ENCODE results near the gene RTN4.

Gene RTN4

DNA sequence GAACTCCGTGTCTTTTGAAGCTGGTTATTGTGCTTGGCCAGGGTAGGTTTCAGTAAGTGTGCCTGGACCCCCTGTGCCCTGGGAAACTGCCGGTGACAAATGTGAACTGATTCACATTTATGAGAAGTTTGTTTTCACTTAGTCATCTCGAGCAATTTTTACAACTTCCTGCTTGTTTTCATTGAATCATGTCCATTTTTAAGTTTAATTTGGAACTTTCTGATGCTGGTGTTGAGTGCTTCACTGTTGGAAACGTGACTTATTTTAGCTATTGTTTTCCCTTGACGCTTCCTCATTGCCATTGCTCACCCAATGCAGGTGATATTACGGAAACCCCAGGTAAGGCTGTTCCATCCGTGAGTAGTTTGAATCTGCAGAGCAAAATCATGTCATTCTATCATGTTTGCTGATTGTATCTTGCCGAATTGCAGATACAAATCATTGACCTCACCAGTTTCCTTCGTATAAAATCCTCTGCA, 97.2 kb downstream of the RTN4 start:
- Histone ChIP-seq H3K4me3 (ENCODE audit: low read length) (no peak overlapping the region), H3K4me1 (ENCODE audit: insufficient read depth, low read length) (peaks cover 4% of the 10 kb centered on the region; the same call in 1 of the 2 replicates)

GRCh38 chr2:54952425-54952824, 97.8 kb downstream of the RTN4 start:
- Histone ChIP-seq H3K36me3 (ENCODE audit: insufficient read depth, low read depth, low read length) (no peaks in the 10 kb centered on the region), H3K9ac (ENCODE audit: low read depth, low read length) (no peak overlapping the region), H3K4me3 (ENCODE audit: low read length) (no peak overlapping the region), H3K9me3 (ENCODE audit: insufficient read depth, low read depth, low read length) (no peaks in the 10 kb centered on the region), H3K27me3 (ENCODE audit: insufficient read depth, low read length) (no peaks in the 10 kb centered on the region), H3K4me1 (ENCODE audit: insufficient read depth, low read length) (peaks cover 4% of the 10 kb centered on the region; the same call in 1 of the 2 replicates), H3K27ac (ENCODE audit: low read length) (no peak overlapping the region)

More for the DNA sequence above, 97.2 kb downstream of the RTN4 start:
- Histone ChIP-seq H3K9me3 (ENCODE audit: insufficient read depth, low read depth, low read length) (no peaks in the 10 kb centered on the region), H3K9ac (ENCODE audit: low read depth, low read length) (no peak overlapping the region), H3K27me3 (ENCODE audit: insufficient read depth, low read length) (no peaks in the 10 kb centered on the region), H3K27ac (ENCODE audit: low read length) (no peak overlapping the region), H3K36me3 (ENCODE audit: insufficient read depth, low read depth, low read length) (no peaks in the 10 kb centered on the region)

GRCh38 chr2:54950811-54951210, 99.4 kb downstream of the RTN4 start:
- H3K27me3 ChIP-seq (ENCODE audit: insufficient read depth, low read length) = no peaks in the 10 kb centered on the region
- H3K4me1 ChIP-seq (ENCODE audit: insufficient read depth, low read length) = no peaks in the 10 kb centered on the region
- no peaks in the 10 kb centered on the region for H3K9me3 ChIP-seq (ENCODE audit: insufficient read depth, low read depth, low read length)
- no peak overlapping the region for H3K9ac ChIP-seq (ENCODE audit: low read depth, low read length)
- no peak overlapping the region for H3K4me3 ChIP-seq (ENCODE audit: low read length)
- H3K36me3 ChIP-seq (ENCODE audit: insufficient read depth, low read depth, low read length) = no peaks in the 10 kb centered on the region
- H3K27ac ChIP-seq (ENCODE audit: low read length) = no peak overlapping the region

DNA sequence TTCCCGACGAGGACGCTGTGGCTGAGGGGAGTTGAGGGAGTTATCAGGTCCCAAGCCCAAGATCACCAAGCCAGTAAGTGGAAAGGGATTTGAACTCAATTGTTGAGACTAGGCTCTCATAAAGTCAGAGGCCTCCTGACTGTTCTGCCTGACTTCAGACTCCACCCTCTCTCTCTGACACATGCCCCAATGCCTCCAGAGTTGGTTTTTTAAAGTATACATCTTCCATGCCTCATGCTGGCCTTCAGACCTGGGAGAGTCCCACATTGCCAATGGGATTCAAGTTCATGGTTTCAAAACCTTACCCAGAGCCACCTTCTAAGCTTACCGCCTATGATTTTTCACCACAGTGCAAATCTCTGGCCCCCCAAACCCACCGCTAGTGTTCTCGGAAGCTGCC, 100.8 kb downstream of the RTN4 start:
- no peak overlapping the region for H3K4me3 ChIP-seq (ENCODE audit: low read length)
- H3K36me3 ChIP-seq (ENCODE audit: insufficient read depth, low read depth, low read length) = no peaks in the 10 kb centered on the region
- H3K27me3 ChIP-seq (ENCODE audit: insufficient read depth, low read length) = no peaks in the 10 kb centered on the region
- no peaks in the 10 kb centered on the region for H3K9me3 ChIP-seq (ENCODE audit: insufficient read depth, low read depth, low read length)
- no peak overlapping the region for H3K27ac ChIP-seq (ENCODE audit: low read length)
- no peaks in the 10 kb centered on the region for H3K4me1 ChIP-seq (ENCODE audit: insufficient read depth, low read length)
- H3K9ac ChIP-seq (ENCODE audit: low read depth, low read length) = no peak overlapping the region

- no peak overlapping the region for H3K27ac ChIP-seq (ENCODE audit: low read length)
- no peak overlapping the region for H3K4me3 ChIP-seq (ENCODE audit: low read length)
- no peaks in the 10 kb centered on the region for H3K4me1 ChIP-seq (ENCODE audit: insufficient read depth, low read length)
- H3K9me3 ChIP-seq (ENCODE audit: insufficient read depth, low read depth, low read length) = no peaks in the 10 kb centered on the region
- no peaks in the 10 kb centered on the region for H3K36me3 ChIP-seq (ENCODE audit: insufficient read depth, low read depth, low read length)
- no peaks in the 10 kb centered on the region for H3K27me3 ChIP-seq (ENCODE audit: insufficient read depth, low read length)
- H3K9ac ChIP-seq (ENCODE audit: low read depth, low read length) = no peak overlapping the region
Measured at GRCh38 chr2:54948120-54948519, 102.1 kb downstream of the RTN4 start.

GRCh38 chr2:54947646-54948045, 102.6 kb downstream of the RTN4 start:
- Histone ChIP-seq H3K4me1 (ENCODE audit: insufficient read depth, low read length) (no peaks in the 10 kb centered on the region), H3K27ac (ENCODE audit: low read length) (no peak overlapping the region), H3K4me3 (ENCODE audit: low read length) (no peak overlapping the region), H3K27me3 (ENCODE audit: insufficient read depth, low read length) (no peaks in the 10 kb centered on the region), H3K36me3 (ENCODE audit: insufficient read depth, low read depth, low read length) (no peaks in the 10 kb centered on the region), H3K9ac (ENCODE audit: low read depth, low read length) (no peak overlapping the region), H3K9me3 (ENCODE audit: insufficient read depth, low read depth, low read length) (no peaks in the 10 kb centered on the region)

DNA sequence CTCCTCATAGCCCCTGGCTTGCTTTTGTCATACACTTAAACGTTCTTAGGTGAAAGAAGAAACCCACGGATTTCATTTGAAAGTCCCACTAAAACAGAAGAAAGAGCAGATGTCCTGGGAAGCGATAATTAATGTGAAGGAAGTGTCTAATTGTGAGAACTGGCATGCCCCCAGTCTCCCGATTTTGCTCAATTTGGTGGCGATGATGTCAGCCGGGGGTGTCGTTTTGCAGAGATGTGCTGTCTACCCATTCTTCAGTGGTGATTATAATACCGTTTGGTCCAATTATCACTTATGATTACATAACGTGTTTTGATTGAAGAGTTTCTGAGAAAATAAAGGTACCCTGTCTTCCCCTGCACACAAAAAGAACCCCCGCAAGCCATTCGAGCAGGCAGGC, 103.1 kb downstream of the RTN4 start:
- Histone ChIP-seq H3K36me3 (ENCODE audit: insufficient read depth, low read depth, low read length) (no peaks in the 10 kb centered on the region), H3K9ac (ENCODE audit: low read depth, low read length) (no peak overlapping the region), H3K4me1 (ENCODE audit: insufficient read depth, low read length) (no peaks in the 10 kb centered on the region), H3K4me3 (ENCODE audit: low read length) (no peak overlapping the region), H3K9me3 (ENCODE audit: insufficient read depth, low read depth, low read length) (no peaks in the 10 kb centered on the region), H3K27me3 (ENCODE audit: insufficient read depth, low read length) (no peaks in the 10 kb centered on the region), H3K27ac (ENCODE audit: low read length) (no peak overlapping the region)

DNA sequence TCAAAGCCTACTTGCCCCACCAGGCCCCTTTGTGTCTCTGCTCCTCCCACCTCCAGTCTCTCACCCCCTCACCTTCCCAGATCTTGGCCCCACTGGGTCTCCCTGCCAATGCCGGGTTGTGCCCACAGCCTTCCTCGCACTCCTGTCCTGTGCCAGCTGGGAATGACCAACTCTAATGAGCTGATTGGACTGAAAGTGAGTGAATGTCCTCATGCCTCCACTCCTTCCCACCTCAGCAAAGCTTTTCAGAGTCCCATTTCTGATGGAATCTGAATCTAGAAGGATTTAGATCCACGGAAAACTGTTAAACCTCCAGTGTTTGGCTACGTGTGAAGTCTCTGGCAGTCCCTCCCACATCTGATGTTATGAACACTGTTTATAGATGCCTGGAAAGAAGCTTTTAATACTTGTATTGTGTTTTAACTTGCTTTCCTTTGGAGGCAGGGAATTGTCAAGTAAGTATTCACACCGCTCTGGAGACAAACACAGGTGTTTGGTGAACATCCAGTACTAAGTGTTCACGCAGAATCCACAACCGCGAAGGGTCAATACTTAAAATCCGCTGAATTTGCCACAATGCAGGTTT, 103.9 kb downstream of the RTN4 start:
- Histone ChIP-seq H3K4me1 (ENCODE audit: insufficient read depth, low read length) (no peaks in the 10 kb centered on the region), H3K4me3 (ENCODE audit: low read length) (no peak overlapping the region), H3K36me3 (ENCODE audit: insufficient read depth, low read depth, low read length) (no peaks in the 10 kb centered on the region), H3K9me3 (ENCODE audit: insufficient read depth, low read depth, low read length) (no peaks in the 10 kb centered on the region), H3K9ac (ENCODE audit: low read depth, low read length) (no peak overlapping the region), H3K27me3 (ENCODE audit: insufficient read depth, low read length) (no peaks in the 10 kb centered on the region), H3K27ac (ENCODE audit: low read length) (no peak overlapping the region)

GRCh38 chr2:54945391-54946219, 104.6 kb downstream of the RTN4 start:
- Histone ChIP-seq H3K27ac (ENCODE audit: low read length) (no peak overlapping the region), H3K36me3 (ENCODE audit: insufficient read depth, low read depth, low read length) (no peaks in the 10 kb centered on the region), H3K9me3 (ENCODE audit: insufficient read depth, low read depth, low read length) (no peaks in the 10 kb centered on the region), H3K27me3 (ENCODE audit: insufficient read depth, low read length) (no peaks in the 10 kb centered on the region), H3K4me3 (ENCODE audit: low read length) (no peak overlapping the region), H3K9ac (ENCODE audit: low read depth, low read length) (no peak overlapping the region), H3K4me1 (ENCODE audit: insufficient read depth, low read length) (no peaks in the 10 kb centered on the region)

DNA sequence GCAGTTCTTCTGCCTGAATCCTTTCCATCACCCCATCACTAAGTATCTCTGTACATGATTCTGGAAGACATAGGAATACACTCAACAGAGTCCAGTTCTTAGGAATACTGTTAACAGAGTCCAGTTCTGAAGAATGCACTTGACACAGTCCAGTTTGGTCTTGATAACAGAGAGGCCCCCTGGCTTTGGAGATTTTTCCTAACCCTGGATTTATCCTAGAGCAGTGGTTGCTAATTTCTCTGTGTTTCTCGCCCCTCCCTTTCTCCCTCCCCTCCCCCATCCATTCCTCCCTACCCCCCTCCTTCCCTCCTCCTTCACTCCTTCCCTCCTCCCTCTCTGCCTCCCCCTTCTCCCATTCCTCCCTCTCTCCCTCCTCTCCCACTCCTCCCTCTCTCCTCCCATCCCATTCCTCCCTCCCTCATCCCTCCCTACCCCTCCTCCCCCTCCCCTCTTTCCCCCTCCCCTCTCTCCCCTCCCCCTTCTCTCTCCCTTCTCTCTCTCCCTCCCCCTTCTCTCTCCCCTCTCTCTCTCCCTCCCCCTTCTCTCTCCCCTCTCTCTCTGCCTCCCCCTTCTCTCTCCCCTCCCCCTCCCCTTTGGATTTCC, 105.4 kb downstream of the RTN4 start:
- H3K9me3 ChIP-seq (ENCODE audit: insufficient read depth, low read depth, low read length) = no peaks in the 10 kb centered on the region
- H3K4me1 ChIP-seq (ENCODE audit: insufficient read depth, low read length) = no peaks in the 10 kb centered on the region
- H3K27me3 ChIP-seq (ENCODE audit: insufficient read depth, low read length) = no peaks in the 10 kb centered on the region
- no peak overlapping the region for H3K27ac ChIP-seq (ENCODE audit: low read length)
- H3K36me3 ChIP-seq (ENCODE audit: insufficient read depth, low read depth, low read length) = no peaks in the 10 kb centered on the region
- H3K4me3 ChIP-seq (ENCODE audit: low read length) = no peak overlapping the region
- H3K9ac ChIP-seq (ENCODE audit: low read depth, low read length) = no peak overlapping the region

DNA sequence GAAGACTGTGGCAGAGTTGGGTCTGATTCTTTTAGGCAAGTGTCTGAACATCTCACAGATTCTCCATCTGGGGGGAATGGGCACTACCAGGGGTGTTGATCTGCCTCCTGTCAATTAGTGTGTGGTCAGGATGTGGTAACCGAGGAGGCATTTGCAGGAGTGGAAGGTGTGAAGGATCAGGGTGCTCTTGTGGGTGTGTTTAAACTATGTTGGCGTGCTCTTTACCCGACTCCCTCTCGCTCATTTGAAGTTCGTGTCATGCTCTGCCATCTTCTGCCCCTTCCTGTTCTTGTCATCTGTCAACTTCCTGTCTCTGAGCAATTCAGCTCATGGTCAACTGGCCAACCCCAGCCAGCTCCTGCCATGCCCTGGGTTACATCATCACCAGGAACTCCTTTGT, 107.9 kb downstream of the RTN4 start:
- Histone ChIP-seq H3K9ac (ENCODE audit: low read depth, low read length) (no peak overlapping the region), H3K27ac (ENCODE audit: low read length) (no peak overlapping the region), H3K4me1 (ENCODE audit: insufficient read depth, low read length) (no peaks in the 10 kb centered on the region), H3K4me3 (ENCODE audit: low read length) (no peak overlapping the region), H3K36me3 (ENCODE audit: insufficient read depth, low read depth, low read length) (no peaks in the 10 kb centered on the region), H3K27me3 (ENCODE audit: insufficient read depth, low read length) (no peaks in the 10 kb centered on the region), H3K9me3 (ENCODE audit: insufficient read depth, low read depth, low read length) (peaks cover 3% of the 10 kb centered on the region; the same call in 1 of the 2 replicates)
